Gastroesophageal sphincter (tissue), 4 donors: ENCODE results near the gene EMID1. TPM values are rescaled to one million over a fixed set of nuclear protein-coding genes. Genes with fewer than 3 reads are reported as not detected.

Experiments
- ATAC-seq: fragments of 150-250 bp; one replicate; pipeline ENCODE4 v1.9.1; 2016; ENCODE audit warnings: mild to moderate bottlenecking, moderate library complexity
- H3K27ac ChIP-seq, 4 donors: fragments of 200-600 bp; sonication (generic) in 3 of 4; 1 replicate in 3 of 4; 2 replicates in 1 of 4; pipeline ENCODE4 v1.5.1; 2016 to 2019
- H3K27me3 ChIP-seq: fragments of 200-600 bp; sonication (generic); one replicate; pipeline ENCODE4 v1.5.1; 2019
- H3K36me3 ChIP-seq, 2 donors: fragments of 200-600 bp; sonication (generic); one replicate each; pipeline ENCODE4 v1.5.1; 2019; ENCODE audit warnings: control low read depth in 1 of 2
- H3K4me1 ChIP-seq, 3 donors: fragments of 200-600 bp; sonication (generic); 1 replicate in 2 of 3; 2 replicates in 1 of 3; pipeline ENCODE4 v1.5.1; 2016 to 2019; ENCODE audit warnings: control low read depth in 2 of 3
- H3K4me3 ChIP-seq, 2 donors: fragments of 200-600 bp; sonication (generic); one replicate each; pipeline ENCODE4 v1.5.1; 2019; ENCODE audit warnings: mild to moderate bottlenecking in 1 of 2, moderate library complexity in 1 of 2
- H3K9me3 ChIP-seq, 3 donors: fragments of 200-600 bp; sonication (generic); one replicate each; pipeline ENCODE4 v1.5.1; 2017 to 2019; ENCODE audit warnings: control low read depth in 2 of 3
- EP300 ChIP-seq: sonication (generic); formaldehyde crosslinking; IDR thresholded peaks from one replicate; pipeline ENCODE4 v1.6.1; 2017; ENCODE audit warnings: antibody characterized with exemption, mild to moderate bottlenecking
- POLR2A ChIP-seq, 2 donors: fragments of 450-650 bp; IDR thresholded peaks; one replicate each; pipeline ENCODE4 v1.6.1; 2017; ENCODE audit warnings: antibody characterized with exemption in 2 of 2, mild to moderate bottlenecking in 2 of 2, moderate library complexity in 1 of 2
- POLR2AphosphoS5 ChIP-seq: sonication (generic); formaldehyde crosslinking; IDR thresholded peaks from one replicate; pipeline ENCODE4 v1.6.1; 2017; ENCODE audit warnings: antibody characterized with exemption
- WGBS, 2 donors: methylation state at CpG; one replicate each; pipeline ENCODE4 v1.1.5; 2018; ENCODE audit warnings: low coverage in 1 of 2; 5-methylcytosine and 5-hydroxymethylcytosine counted together
- total RNA-seq, 4 donors: library from RNA; depleted of rRNA; stranded (reverse); fragments of >200 nt; gene quantifications; one replicate each; pipeline ENCODE4 v1.1.0, GENCODE V29; 2016
- TF ChIP-seq, protein P1 (sequence below), 4 experiments: fragments of 200-600 bp in 2 of 4; fragments of 450-650 bp in 2 of 4; sonication (generic) in 1 of 4; IDR thresholded peaks; one replicate each; pipeline ENCODE4 v1.5.1; 2017 to 2019; ENCODE audit warnings: antibody characterized with exemption in 4 of 4, mild to moderate bottlenecking in 2 of 4, moderate library complexity in 2 of 4

EMID1 gene
- total RNA-seq, 4 donors from 2014 or later = 0.15 to 1.5 (median 0.69) TPM

DNA sequence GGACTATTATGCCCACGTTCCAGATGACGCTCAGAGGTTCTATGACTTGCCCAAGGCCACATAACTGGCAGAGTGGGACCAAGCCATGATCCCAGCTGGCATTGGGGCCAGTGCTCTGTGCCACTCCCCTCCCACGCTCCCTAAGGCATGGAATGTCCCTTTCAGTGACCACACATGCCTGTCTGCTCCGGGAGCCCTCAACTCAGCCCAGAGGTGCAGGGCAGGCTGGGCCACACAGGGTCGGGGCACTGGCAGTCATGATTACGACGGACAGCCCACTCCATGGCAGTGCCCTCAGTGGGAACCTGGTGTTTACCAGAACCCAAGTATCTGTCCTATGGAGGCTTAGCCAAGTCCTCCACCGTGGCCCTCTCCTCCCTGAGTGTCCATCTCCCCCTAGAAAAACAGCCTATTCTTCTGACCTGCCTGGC is 52.1 kb downstream of the EMID1 start:
- H3K4me3 ChIP-seq = no peak overlapping the region
- no peaks in the 10 kb centered on the region for H3K4me1 ChIP-seq
- H3K27ac ChIP-seq = no peak overlapping the region
- H3K9me3 ChIP-seq = no peaks in the 10 kb centered on the region
- peaks cover 0 to 28% of the 10 kb centered on the region in 2 donors for H3K36me3 ChIP-seq
- TF ChIP-seq EP300 (no peak), POLR2A (IDR thresholded peaks at IDR 0.05) (no peak), POLR2AphosphoS5 (no peak)
- TF ChIP-seq, protein P1, sequence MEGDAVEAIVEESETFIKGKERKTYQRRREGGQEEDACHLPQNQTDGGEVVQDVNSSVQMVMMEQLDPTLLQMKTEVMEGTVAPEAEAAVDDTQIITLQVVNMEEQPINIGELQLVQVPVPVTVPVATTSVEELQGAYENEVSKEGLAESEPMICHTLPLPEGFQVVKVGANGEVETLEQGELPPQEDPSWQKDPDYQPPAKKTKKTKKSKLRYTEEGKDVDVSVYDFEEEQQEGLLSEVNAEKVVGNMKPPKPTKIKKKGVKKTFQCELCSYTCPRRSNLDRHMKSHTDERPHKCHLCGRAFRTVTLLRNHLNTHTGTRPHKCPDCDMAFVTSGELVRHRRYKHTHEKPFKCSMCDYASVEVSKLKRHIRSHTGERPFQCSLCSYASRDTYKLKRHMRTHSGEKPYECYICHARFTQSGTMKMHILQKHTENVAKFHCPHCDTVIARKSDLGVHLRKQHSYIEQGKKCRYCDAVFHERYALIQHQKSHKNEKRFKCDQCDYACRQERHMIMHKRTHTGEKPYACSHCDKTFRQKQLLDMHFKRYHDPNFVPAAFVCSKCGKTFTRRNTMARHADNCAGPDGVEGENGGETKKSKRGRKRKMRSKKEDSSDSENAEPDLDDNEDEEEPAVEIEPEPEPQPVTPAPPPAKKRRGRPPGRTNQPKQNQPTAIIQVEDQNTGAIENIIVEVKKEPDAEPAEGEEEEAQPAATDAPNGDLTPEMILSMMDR (IDR thresholded peaks at IDR 0.05) = no peak
- ATAC-seq = no peak
- H3K27me3 ChIP-seq = no peaks in the 10 kb centered on the region
- 80 to 100% methylated on average over 1 to 2 of the region's 8 CpGs for WGBS, 2 donors

DNA sequence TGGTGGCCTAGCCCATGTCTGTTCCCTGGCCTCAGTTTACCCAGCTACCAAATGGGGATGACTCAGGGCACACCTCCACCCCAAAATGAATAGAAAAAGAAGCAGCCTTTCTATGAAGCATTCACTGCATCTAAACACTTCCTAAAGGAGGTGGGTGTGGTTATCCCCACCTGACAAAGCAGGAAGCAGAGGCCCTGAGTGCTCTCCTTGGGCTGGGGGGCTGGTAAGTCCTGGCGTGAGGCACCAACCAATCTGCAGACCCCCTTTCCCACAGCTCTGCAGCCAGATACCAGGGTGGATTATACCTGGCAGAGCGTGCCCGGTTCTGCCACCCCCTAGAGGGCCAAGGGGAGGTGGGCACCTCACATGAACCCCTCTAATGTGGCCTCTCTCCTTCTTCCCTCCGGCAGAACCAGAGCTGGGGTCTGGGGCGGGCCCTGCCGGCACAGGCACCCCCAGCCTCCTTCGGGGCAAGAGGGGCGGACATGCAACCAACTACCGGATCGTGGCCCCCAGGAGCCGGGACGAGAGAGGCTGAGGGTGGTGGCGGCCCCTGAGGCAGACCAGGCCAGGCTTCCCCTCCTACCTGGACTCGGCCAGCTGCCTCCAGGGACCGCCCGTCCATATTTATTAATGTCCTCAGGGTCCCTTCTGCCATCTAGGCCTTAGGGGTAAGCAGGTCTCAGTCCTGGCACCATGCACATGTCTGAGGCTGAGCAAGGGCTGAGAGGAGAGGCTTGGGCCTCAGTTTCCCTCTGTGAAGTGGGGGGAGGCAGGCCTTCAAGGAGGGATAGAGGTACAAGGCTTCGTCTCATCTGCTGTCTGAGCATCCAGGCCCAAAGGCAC is 52.9 kb downstream of the EMID1 start:
- H3K4me1 ChIP-seq = no peaks in the 10 kb centered on the region
- H3K36me3 ChIP-seq = peaks cover 0 to 34% of the 10 kb centered on the region in 2 donors
- no peak for TF ChIP-seq EP300
- TF ChIP-seq POLR2AphosphoS5 = no peak
- TF ChIP-seq, protein P1 (IDR thresholded peaks at IDR 0.05) = no peak
- no peak for TF ChIP-seq POLR2A (IDR thresholded peaks at IDR 0.05)
- WGBS, 2 donors = 100% methylated on average over 1 of the region's 17 CpGs; no CpG with 5 or more reads in 1 of the 2 donors
- ATAC-seq = no peak
- H3K4me3 ChIP-seq = no peak overlapping the region
- H3K9me3 ChIP-seq = no peaks in the 10 kb centered on the region
- H3K27ac ChIP-seq = no peak overlapping the region
- no peaks in the 10 kb centered on the region for H3K27me3 ChIP-seq

DNA sequence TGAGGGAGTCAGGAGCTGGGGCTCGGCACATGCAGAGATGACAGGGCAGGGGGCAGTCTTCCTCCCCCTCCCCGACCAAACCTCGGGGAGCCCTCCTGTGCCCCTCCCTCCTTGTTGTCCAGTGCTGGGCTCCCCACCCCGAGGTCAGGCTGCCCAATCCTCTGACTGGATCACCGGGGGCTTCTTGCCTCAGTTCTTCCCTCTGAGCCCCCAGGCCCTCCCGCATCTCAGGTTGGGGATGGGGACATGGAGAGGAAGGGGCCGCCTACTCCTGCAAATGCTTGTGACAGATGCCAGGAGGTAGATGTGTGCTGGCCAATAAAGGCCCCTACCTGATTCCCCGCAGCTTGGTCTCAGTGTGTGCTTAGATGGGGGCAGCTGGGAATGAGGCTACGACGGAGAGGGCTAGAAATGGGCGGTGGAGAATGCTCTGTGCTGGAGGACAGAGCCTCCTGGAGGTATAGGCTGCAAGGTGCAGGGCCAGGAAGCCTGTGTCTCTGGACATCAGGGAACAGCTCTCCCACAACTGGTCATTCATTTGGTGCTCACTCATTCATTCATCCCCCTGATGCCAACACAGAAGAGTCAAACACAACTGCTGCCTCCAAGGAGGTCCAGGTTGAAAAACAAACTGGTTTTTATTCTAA is 53.7 kb downstream of the EMID1 start:
- Histone ChIP-seq H3K27ac (no peak overlapping the region), H3K36me3 (peaks cover 0 to 42% of the 10 kb centered on the region in 2 donors), H3K4me1 (no peaks in the 10 kb centered on the region), H3K4me3 (no peak overlapping the region), H3K27me3 (no peaks in the 10 kb centered on the region), H3K9me3 (no peaks in the 10 kb centered on the region)
- no peak for TF ChIP-seq EP300
- TF ChIP-seq POLR2AphosphoS5 = no peak
- WGBS, 2 donors = 33 to 67% methylated on average over 1 to 2 of the region's 11 CpGs
- ATAC-seq = no peak

DNA sequence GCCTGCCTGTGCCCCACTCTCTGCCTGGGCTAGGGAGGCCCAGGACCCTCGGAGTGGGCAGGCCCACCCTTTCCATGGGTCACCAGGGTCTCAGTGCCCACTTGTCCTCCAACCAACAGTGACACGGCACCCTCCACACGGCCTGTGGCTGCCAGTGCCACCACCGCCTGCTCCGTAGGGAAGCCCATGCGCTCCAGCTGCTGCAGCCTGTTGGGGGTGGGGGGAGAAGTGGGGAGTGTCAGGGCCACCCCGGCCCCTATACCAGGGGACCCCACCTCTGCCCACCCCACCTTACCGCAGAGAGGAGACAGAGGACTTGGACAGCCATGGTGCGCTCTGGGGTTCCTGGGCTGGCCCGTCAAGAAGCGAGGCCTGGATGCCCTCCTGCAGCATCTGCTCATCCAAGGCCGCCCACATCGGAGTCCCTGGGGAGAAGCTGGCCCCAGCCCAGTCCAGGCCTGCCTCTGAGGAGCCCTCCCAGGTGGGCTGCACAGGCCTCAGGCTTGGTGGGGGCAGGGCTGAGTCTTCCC is 54.4 kb downstream of the EMID1 start:
- no peaks in the 10 kb centered on the region for H3K4me1 ChIP-seq
- no peak for TF ChIP-seq EP300
- TF ChIP-seq POLR2AphosphoS5 = no peak
- no peak for TF ChIP-seq POLR2A (IDR thresholded peaks at IDR 0.05)
- TF ChIP-seq, protein P1 (IDR thresholded peaks at IDR 0.05) = no peak
- WGBS, 2 donors = no CpG with 5 or more reads among the region's 13 CpGs
- no peaks in the 10 kb centered on the region for H3K9me3 ChIP-seq
- no peaks in the 10 kb centered on the region for H3K27me3 ChIP-seq
- H3K27ac ChIP-seq = no peak overlapping the region
- no peak overlapping the region for H3K4me3 ChIP-seq
- ATAC-seq = no peak
- H3K36me3 ChIP-seq = peaks cover 0 to 49% of the 10 kb centered on the region in 2 donors

DNA sequence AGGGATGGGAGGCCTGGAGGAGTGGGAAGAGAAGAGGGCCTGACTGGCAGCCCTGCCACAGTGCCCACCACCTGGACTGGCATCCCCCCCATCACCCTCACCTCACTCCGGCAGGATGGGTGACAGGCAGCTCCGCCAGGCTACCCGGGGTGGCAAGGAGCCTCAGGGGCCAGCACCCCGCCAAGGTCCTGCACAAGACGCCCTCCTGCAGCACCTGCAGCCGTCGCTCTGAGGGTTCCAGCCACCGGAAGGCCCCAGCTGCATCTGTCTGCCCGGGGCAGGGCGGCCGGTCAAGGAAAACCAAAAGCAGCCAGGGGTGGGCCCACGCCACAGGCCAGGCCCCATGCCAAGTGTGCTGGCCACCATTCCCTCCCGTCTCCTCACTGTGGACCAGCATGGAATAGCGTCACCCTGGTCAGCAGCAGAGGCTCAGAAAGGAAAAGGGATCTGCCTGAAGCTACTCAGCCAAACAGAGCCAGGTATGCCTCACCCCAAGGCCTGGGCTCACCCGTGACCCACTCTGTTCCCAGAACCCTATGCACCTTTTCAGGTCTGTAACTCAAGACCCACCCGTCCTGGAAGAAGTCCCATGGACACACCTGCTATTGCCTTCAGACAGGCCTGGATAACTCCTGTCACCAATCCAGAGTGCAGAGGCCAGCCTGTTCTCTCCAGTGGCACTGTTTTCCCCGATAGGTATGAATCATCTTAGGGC is 55.1 kb downstream of the EMID1 start:
- no peaks in the 10 kb centered on the region for H3K27me3 ChIP-seq
- WGBS, 2 donors = 80% methylated on average over 1 to 2 of the region's 17 CpGs
- ATAC-seq = no peak
- peaks cover 0 to 1% (median 0%) of the 10 kb centered on the region in 3 donors for H3K4me1 ChIP-seq
- no peak overlapping the region for H3K4me3 ChIP-seq
- H3K9me3 ChIP-seq = no peaks in the 10 kb centered on the region
- TF ChIP-seq, protein P1 (IDR thresholded peaks at IDR 0.05) = no peak
- TF ChIP-seq EP300 = no peak
- TF ChIP-seq POLR2AphosphoS5 = no peak
- no peak for TF ChIP-seq POLR2A (IDR thresholded peaks at IDR 0.05)
- H3K36me3 ChIP-seq = peaks cover 0 to 55% of the 10 kb centered on the region in 2 donors
- no peak overlapping the region for H3K27ac ChIP-seq
